Measurements from ENCODE around the gene RNF43.

The RNF43 gene

DNA sequence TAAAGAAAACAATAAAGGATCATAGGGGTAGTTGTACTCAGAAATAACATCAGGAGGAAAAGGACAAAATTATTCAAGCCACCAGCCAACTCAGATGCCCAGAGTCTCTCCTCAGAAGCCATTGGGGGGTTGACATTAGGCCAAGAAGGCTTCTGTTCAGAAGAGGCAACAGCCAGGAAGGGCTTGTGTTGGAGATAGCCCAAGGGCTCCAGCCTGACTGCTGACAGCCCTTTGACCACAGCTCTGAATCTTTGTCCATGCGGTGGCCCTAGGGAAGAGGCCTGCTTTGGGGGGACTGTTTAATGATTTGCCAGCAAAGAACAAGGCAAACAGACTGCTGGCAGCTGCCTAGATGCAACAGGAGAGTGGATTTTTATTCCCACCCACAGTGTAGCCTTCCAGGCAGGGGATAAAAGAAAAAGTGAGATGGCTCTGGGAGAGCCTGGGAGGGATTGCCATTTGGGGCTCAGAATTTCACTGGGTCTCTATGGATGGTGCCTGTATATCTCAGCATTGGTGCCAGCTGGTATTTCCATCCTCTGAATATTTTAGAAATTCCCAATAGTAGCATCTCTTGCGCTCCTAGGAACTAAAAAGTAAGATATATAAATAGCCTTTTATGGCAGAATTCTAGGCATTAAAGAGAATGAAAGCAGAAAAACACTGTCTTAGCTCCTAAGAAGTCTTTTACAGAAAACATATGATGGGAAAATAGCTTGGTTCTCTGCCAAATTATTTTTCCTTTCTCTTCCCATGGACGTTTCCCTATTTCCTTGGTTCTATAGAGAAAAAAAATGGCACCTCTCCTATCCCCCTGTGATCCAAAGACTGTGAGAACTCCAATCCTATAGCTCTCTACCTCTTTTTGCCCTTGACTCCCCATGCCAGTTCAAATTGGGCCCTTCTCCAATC is 36.0 kb downstream of the RNF43 start:
- DNase-seq (ENCODE audit: low read depth in 2 of 2): no peak

- no peak for DNase-seq (ENCODE audit: low read depth in 2 of 2)
Observed at GRCh38 chr17:58380207-58381123, 36.9 kb downstream of the RNF43 start.

DNA sequence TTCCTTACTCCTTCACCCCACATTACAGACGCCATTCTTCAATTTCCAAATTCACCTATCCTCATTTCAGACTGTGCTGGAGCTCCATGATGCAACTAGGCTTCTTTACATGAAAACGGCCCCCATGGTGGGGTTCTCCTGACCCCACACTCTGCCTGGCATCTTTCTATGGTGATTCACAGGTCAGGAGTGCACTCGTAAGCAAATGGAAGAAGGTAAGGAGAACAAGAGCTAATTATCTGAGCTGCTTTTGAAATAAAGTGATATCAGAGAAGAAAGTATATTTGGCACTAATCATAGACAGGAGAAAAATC is 37.9 kb downstream of the RNF43 start:
- no peak for DNase-seq (ENCODE audit: low read depth in 2 of 2)

DNA sequence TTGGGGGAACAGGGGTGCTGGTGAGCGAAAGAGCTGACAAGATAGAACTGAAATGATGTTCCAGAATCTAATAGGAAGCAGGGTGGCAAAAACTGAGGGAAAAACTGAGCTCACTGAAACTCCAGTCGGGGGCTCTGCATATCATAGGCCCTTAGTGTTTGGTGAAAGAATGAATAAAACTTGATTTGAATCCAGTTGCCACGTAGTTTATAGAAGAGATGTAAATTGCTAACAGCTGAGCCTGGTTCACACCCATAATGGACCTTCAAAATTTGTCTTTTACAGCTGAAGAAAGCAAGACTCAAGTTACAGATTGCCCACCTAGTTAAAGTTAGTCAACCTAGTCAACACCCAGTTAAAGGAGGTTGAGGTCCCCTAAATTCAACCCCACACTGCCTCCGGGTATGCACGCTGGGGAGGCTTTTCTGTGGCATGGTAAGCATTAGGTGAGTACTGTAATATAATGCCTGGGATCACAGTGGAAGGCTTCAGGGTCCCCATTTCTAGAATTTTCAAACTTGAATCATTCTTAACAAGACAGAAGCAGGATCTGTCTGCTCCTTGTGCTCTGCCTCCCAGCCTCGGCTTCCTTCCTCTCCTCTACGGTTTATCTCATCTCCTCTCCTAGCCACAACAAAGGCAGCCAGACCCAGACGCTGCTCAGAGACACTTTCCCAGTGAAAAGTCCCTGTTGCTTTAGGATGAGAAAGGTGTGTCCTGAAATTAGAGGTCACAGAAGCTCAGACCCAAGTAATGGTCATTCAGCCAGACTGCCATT is 38.4 kb downstream of the RNF43 start:
- no peak for DNase-seq (ENCODE audit: low read depth in 2 of 2)

GRCh38 chr17:58377661-58378060 is 39.7 kb downstream of the RNF43 start:
- DNase-seq (ENCODE audit: low read depth in 2 of 2): no peak

DNA sequence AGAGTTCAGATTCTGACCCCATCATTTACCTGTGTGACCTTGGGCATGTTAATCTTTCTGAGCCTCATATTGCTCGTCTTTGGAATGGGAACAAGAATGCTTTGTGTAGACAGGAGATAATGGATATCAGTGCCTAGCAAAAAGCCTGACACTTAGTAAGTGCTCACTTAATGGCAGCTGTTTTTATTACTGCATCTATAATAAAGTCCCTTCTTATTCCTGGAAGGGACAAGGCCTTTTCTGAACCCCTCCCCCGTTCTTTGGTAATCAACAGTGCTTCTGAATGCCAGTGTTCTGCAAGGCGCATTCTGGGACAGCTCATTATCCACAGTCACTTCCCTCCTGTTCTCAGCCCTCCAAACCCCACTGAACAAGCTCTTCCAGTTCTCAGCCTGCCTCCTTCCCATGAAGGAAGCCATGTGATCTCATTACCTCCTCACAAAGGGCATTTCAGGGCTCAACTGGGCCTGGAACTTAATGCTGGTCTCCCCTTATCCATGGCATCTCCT is 40.2 kb downstream of the RNF43 start:
- no peak for DNase-seq (ENCODE audit: low read depth in 2 of 2)

GRCh38 chr17:58376472-58377000 is 40.8 kb downstream of the RNF43 start:
- no peak for DNase-seq (ENCODE audit: low read depth in 2 of 2)

DNA sequence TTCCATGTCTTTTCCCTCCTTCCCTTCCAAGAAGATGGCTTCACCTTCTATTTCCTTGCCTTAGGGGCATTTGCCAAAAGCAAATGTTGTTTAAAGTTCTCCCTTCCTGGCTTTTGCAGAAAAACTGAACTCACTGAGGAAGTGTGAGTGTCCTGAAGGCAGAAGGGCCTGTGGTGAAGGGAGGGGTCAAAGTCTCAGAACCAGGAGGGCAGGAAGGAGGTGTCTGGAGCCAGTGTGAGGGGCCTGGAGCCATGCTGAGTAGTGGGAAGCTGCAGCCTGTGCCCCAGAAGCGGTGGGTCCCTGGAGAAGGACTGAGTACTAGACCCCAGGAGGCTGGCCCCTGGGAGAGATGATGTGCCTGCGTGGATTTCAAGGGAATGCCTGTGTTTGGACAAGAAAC is 41.5 kb downstream of the RNF43 start:
- no peak for DNase-seq (ENCODE audit: low read depth in 2 of 2)

GRCh38 chr17:58375256-58375655 is 42.1 kb downstream of the RNF43 start:
- no peak for DNase-seq (ENCODE audit: low read depth in 2 of 2)

- DNase-seq (ENCODE audit: low read depth in 2 of 2): no peak
Observed at GRCh38 chr17:58373923-58374322, 43.4 kb downstream of the RNF43 start.

DNA sequence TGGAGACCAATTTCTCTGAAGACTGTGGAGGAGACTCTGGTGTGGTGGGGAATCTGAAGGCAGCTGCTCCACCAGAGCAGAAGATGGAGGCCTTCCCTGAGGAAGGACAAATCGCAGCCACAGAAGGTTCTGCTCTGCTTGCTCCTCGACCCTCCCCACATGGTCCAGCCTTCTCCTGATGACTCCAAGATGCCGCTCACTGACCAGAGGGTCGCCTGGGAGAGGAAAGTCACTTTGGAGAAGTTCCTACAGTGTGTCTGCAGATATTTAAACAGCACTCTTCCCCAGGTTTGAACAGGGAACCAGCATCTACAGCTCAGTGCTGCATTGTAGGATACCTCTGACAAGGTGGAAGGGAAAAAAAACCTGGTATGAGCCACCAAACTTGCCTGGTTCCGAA is 44.3 kb downstream of the RNF43 start:
- no peak for DNase-seq (ENCODE audit: low read depth in 2 of 2)

- no peak for DNase-seq (ENCODE audit: low read depth in 2 of 2)
Observed at GRCh38 chr17:58371300-58371950, 45.9 kb downstream of the RNF43 start.

GRCh38 chr17:58370716-58371115 is 46.6 kb downstream of the RNF43 start:
- no peak for DNase-seq (ENCODE audit: low read depth in 2 of 2)

GRCh38 chr17:58370309-58370708 is 47.0 kb downstream of the RNF43 start:
- no peak for DNase-seq (ENCODE audit: low read depth in 2 of 2)

GRCh38 chr17:58369214-58370031 is 47.9 kb downstream of the RNF43 start:
- no peak for DNase-seq (ENCODE audit: low read depth in 2 of 2)

DNA sequence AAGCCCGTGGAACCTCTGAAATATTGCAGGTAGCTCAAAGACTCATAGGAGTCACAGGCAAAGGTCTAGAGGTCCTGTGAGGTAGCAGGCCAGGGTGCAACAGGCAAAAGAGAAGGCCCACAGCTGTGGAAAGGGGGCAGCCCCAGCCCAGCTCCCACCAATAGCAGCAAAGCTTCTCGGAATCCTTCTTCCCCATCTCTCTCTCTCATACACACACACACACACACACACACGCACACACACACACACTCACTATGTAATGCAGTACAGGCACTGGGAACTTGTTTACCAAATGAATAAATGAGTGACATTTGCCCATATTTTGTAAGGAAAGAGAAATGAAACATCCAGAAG is 48.5 kb downstream of the RNF43 start:
- no peak for DNase-seq (ENCODE audit: low read depth in 2 of 2)
